Left lung (tissue), 10 donors: ENCODE measurements around the gene VPS39. TPM values are rescaled to one million over a fixed set of nuclear protein-coding genes. Genes with fewer than 3 reads are reported as not detected.

Experiments
- ATAC-seq: fragments of 200-7000 bp; cut with Tn5 transposase; one replicate; pipeline ENCODE4 v1.9.1; 2020; ENCODE audit warnings: moderate library complexity
- DNase-seq, 4 donors: peaks; one replicate each; pipeline ENCODE4 v3.0.0-alpha.2; 2013 to 2020
- H3K27ac ChIP-seq, 2 donors: fragments of 200-600 bp; sonication (generic) in 1 of 2; one replicate each; pipeline versions ENCODE4 v1.5.0 to v1.8.0; 2020 to 2021
- H3K27me3 ChIP-seq, 2 donors: fragments of 200-600 bp; sonication (generic) in 1 of 2; one replicate each; pipeline versions ENCODE4 v1.5.0 to v1.8.0; 2020 to 2021
- H3K36me3 ChIP-seq, 2 donors: fragments of 200-600 bp; sonication (generic) in 1 of 2; one replicate each; pipeline versions ENCODE4 v1.5.0 to v1.8.0; 2020 to 2021
- H3K4me1 ChIP-seq, 2 donors: fragments of 200-600 bp; one replicate each; pipeline ENCODE4 v1.8.0; 2021
- H3K4me3 ChIP-seq, 2 donors: fragments of 200-600 bp; sonication (generic) in 1 of 2; one replicate each; pipeline versions ENCODE4 v1.5.0 to v1.8.0; 2020 to 2021; ENCODE audit warnings: mild to moderate bottlenecking in 1 of 2
- H3K9me3 ChIP-seq, 2 donors: fragments of 200-600 bp; sonication (generic) in 1 of 2; one replicate each; pipeline versions ENCODE4 v1.5.0 to v1.8.0; 2020 to 2021
- intact Hi-C, 2 donors: fragments of 100-400 bp; cut with DNase I; formaldehyde crosslinking; loops; one replicate each; pipeline versions ENCODE4 v1.11.2 to v1.14.2; 2022
- polyA plus RNA-seq, 6 donors: library from polyadenylated mRNA; unstranded; fragments of 120-200 nt; gene quantifications; one replicate each; pipeline ENCODE4 v1.2.1, GENCODE V29; 2013; ENCODE audit not compliant: insufficient read length in 6 of 6
- total RNA-seq, 2 donors: library from RNA; stranded (reverse); fragmentation: NEBNext Ultra II Directional; extraction: Animal tissue kit (Norgen Biotek cat#: 25700); gene quantifications; one replicate each; pipeline ENCODE4 v1.2.1, GENCODE V29; 2021
- TF ChIP-seq, protein P1 (sequence below), 2 donors: fragments of 200-600 bp; sonication (generic) in 1 of 2; IDR thresholded peaks; one replicate each; pipeline versions ENCODE4 v1.5.0 to v1.8.0; 2021; ENCODE audit warnings: antibody characterized with exemption in 2 of 2
- donor health status: DM: no; HTN: yes; CAD: no.
- donor health status: DM: no; HTN: no; CAD: no.

Gene VPS39
- total and polyA plus RNA-seq, 8 donors: 57.8 to 87.7 (median 81.9) TPM

DNA sequence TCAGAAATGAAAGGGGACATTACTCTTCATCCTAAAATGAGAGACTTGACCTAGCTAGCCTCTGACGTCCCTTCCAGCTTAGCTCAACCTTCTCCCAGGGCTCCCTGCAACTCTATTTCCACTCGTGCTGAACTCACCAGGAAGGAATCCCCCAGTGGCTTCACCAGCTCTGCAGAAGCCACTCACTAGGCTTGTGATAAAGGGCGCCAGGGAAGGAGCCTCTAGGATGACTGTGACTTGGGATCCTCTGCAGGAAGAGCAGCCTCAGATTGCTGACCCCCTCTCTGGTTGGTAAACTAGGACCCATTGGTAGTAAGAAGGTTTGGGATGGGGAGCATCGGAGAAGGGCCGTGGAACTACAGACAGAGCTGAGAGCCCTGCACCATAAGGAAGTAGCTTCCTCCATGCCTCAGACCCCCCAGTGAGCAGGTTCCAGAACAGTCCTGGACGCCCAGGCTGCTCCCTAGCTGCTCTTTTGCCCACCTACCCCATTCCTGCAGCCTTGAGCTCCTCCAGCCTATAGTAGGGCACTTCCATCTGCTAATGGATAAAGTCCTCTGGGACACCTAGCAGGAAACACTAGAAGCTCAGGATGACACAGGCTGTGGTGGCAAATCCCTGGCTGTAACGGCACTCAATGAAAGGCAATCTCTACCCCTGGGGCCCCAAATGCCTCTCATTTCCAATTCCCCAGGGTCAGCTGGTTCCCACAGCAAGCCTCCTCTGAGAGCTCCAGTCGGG lies 77.7 kb downstream of the VPS39 start:
- ATAC-seq (no peak), DNase-seq (no peak)
- H3K4me3 ChIP-seq: no peak overlapping the region
- intact Hi-C loops: no loop called here
- TF ChIP-seq, protein P1, sequence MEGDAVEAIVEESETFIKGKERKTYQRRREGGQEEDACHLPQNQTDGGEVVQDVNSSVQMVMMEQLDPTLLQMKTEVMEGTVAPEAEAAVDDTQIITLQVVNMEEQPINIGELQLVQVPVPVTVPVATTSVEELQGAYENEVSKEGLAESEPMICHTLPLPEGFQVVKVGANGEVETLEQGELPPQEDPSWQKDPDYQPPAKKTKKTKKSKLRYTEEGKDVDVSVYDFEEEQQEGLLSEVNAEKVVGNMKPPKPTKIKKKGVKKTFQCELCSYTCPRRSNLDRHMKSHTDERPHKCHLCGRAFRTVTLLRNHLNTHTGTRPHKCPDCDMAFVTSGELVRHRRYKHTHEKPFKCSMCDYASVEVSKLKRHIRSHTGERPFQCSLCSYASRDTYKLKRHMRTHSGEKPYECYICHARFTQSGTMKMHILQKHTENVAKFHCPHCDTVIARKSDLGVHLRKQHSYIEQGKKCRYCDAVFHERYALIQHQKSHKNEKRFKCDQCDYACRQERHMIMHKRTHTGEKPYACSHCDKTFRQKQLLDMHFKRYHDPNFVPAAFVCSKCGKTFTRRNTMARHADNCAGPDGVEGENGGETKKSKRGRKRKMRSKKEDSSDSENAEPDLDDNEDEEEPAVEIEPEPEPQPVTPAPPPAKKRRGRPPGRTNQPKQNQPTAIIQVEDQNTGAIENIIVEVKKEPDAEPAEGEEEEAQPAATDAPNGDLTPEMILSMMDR (IDR thresholded peaks at IDR 0.05): no peak
- no peaks in the 10 kb centered on the region for H3K9me3 ChIP-seq
- H3K36me3 ChIP-seq: no peaks in the 10 kb centered on the region
- H3K27ac ChIP-seq: no peak overlapping the region
- H3K27me3 ChIP-seq: no peaks in the 10 kb centered on the region
- H3K4me1 ChIP-seq: no peaks in the 10 kb centered on the region

DNA sequence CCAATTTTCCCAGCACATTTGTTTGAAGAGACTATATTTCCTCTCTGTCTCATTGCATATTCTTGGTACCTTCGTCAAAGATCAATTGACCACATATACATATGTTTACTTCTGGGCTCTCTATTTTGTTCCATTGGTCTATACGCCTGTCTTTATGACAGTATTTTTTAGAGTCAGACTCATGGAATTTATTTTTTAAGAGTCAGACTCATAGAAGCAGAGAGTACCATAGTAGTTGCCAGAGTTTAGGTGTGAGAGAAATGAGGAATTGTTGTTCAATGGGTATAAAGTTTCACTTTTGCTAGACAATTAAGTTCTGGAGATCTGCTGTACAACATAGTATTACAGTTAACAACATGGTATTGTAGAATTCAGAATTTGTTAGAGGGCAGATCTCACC lies 78.7 kb downstream of the VPS39 start:
- Histone ChIP-seq H3K4me1 (no peaks in the 10 kb centered on the region), H3K27me3 (no peaks in the 10 kb centered on the region), H3K9me3 (no peaks in the 10 kb centered on the region), H3K36me3 (no peaks in the 10 kb centered on the region), H3K27ac (no peak overlapping the region), H3K4me3 (no peak overlapping the region)
- DNase-seq: no peak
- TF ChIP-seq, protein P1 (IDR thresholded peaks at IDR 0.05): no peak
- intact Hi-C loops: no loop called here
- ATAC-seq: no peak

DNA sequence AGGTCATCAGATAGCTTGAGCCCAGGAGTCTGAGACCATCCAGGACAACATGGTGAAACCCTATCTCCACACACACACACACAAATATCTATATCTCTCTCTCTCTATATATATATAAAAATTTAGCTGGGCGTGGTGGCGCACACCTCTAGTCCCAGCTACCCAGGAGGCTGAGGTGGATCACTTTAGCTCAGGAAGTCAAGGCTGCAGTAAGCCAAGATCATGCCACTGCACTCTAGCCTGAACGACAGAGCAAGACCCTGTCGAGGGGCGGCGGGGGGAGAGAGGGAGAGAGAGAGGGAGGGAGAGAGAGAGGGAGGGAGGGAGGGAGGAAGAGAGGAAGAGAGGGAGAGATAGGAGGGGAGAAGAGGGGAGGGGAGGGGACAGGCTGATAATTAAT lies 79.6 kb downstream of the VPS39 start:
- H3K27ac ChIP-seq: no peak overlapping the region
- no peaks in the 10 kb centered on the region for H3K4me1 ChIP-seq
- H3K4me3 ChIP-seq: no peak overlapping the region
- DNase-seq (no peak), ATAC-seq (no peak)
- intact Hi-C loops: no loop called here
- no peaks in the 10 kb centered on the region for H3K27me3 ChIP-seq
- TF ChIP-seq, protein P1 (IDR thresholded peaks at IDR 0.05): no peak
- H3K36me3 ChIP-seq: no peaks in the 10 kb centered on the region
- no peaks in the 10 kb centered on the region for H3K9me3 ChIP-seq

DNA sequence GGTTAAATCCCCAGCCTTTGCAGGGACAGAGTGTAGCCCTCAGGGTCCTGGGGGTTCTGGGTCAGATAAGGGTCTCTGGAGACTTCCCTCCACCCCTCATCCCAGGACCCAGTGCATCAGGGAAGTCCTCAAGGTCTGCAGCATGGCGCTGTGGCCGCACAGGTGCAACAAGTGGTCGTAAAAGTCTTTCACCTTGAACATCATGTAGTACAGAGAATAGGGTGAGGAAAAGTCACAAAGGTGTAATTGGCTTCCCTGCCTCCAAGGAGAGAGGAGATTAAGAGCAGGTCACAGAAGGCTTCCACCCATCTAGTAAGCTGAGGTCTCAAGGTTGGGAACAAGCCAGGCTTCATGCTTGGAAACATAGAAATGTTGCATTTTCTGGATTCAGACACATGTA lies 84.6 kb downstream of the VPS39 start:
- intact Hi-C loops: no loop called here
- H3K4me3 ChIP-seq: no peak overlapping the region
- H3K27ac ChIP-seq: no peak overlapping the region
- TF ChIP-seq, protein P1 (IDR thresholded peaks at IDR 0.05): no peak
- no peaks in the 10 kb centered on the region for H3K9me3 ChIP-seq
- peaks cover 0 to 12% of the 10 kb centered on the region in 2 donors for H3K4me1 ChIP-seq
- no peaks in the 10 kb centered on the region for H3K36me3 ChIP-seq
- no peaks in the 10 kb centered on the region for H3K27me3 ChIP-seq
- ATAC-seq: no peak
- DNase-seq: no peak

DNA sequence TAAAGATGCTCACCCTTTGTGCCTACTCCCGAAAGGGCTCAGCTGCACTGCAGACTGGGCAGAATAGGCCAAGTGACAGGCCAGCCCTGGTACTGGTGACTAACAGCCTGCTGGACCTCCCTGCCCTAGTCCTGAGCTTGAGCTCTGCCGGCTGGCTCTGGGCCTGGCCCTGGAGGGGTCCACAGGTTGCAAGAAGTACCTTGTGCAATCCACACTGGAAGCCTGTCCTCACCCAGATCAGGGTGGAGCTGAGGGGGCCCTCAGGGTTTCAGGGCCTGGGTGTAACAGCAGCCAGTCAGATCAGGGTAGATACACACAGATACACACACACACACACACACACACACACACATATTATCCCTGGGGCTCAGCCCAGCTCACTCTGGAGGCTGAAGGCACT lies 86.4 kb downstream of the VPS39 start:
- no peaks in the 10 kb centered on the region for H3K36me3 ChIP-seq
- no peaks in the 10 kb centered on the region for H3K9me3 ChIP-seq
- ATAC-seq (peak; percentile 97), DNase-seq (peak in 2 of 4 donors; percentile 78 to 82)
- intact Hi-C loops: no loop called here
- no peak overlapping the region for H3K27ac ChIP-seq
- TF ChIP-seq, protein P1 (IDR thresholded peaks at IDR 0.05): no peak
- no peak overlapping the region for H3K4me3 ChIP-seq
- no peaks in the 10 kb centered on the region for H3K27me3 ChIP-seq
- H3K4me1 ChIP-seq: peaks cover 0 to 12% of the 10 kb centered on the region in 2 donors
